ENCODE results near the gene DENND6B. TPM values are rescaled to one million over a fixed set of nuclear protein-coding genes. Genes with fewer than 3 reads are reported as not detected.

DENND6B gene
- total RNA-seq, 1 donor from 2014 or later, result 2.7 TPM

- Histone ChIP-seq H3K27ac (no peak overlapping the region), H3K9me3 (no peaks in the 10 kb centered on the region), H3K36me3 (no peaks in the 10 kb centered on the region), H3K4me1 (no peaks in the 10 kb centered on the region), H3K27me3 (no peaks in the 10 kb centered on the region), H3K4me3 (no peak overlapping the region)
- no peak for DNase-seq (ENCODE audit: extremely low spot score in 2 of 2)
- TF ChIP-seq POLR2A (IDR thresholded peaks at IDR 0.05), result no peak
- no peak for TF ChIP-seq CTCF (IDR thresholded peaks at IDR 0.05)
- TF ChIP-seq POLR2AphosphoS5 (IDR thresholded peaks at IDR 0.05; ENCODE audit: insufficient read depth in 1 of 2, low read depth in 1 of 2), result no peak
- intact Hi-C loops (cut with DNase I), result no loop called here
These were observed 8.0 kb downstream of the DENND6B start for GRCh38 chr22:50318698-50319411.

GRCh38 chr22:50318356-50318697 lies 8.5 kb downstream of the DENND6B start:
- H3K4me1 ChIP-seq, result no peaks in the 10 kb centered on the region
- DNase-seq (ENCODE audit: extremely low spot score in 2 of 2), result no peak
- no peak overlapping the region for H3K27ac ChIP-seq
- no peak overlapping the region for H3K4me3 ChIP-seq
- intact Hi-C loops (cut with DNase I), result no loop called here
- no peaks in the 10 kb centered on the region for H3K9me3 ChIP-seq
- H3K27me3 ChIP-seq, result no peaks in the 10 kb centered on the region
- no peaks in the 10 kb centered on the region for H3K36me3 ChIP-seq
- no peak for TF ChIP-seq POLR2AphosphoS5 (IDR thresholded peaks at IDR 0.05; ENCODE audit: insufficient read depth in 1 of 2, low read depth in 1 of 2)
- no peak for TF ChIP-seq POLR2A (IDR thresholded peaks at IDR 0.05)
- TF ChIP-seq CTCF (IDR thresholded peaks at IDR 0.05), result no peak

GRCh38 chr22:50317674-50318073 lies 9.1 kb downstream of the DENND6B start:
- H3K27ac ChIP-seq, result no peak overlapping the region
- no peak for TF ChIP-seq POLR2AphosphoS5 (IDR thresholded peaks at IDR 0.05; ENCODE audit: insufficient read depth in 1 of 2, low read depth in 1 of 2)
- no peak for TF ChIP-seq POLR2A (IDR thresholded peaks at IDR 0.05)
- no peak for TF ChIP-seq CTCF (IDR thresholded peaks at IDR 0.05)
- H3K36me3 ChIP-seq, result no peaks in the 10 kb centered on the region
- no peak overlapping the region for H3K4me3 ChIP-seq
- H3K9me3 ChIP-seq, result no peaks in the 10 kb centered on the region
- intact Hi-C loops (cut with DNase I), result no loop called here
- H3K4me1 ChIP-seq, result no peaks in the 10 kb centered on the region
- no peak for DNase-seq (ENCODE audit: extremely low spot score in 2 of 2)
- no peaks in the 10 kb centered on the region for H3K27me3 ChIP-seq

- H3K27me3 ChIP-seq, result no peaks in the 10 kb centered on the region
- no peaks in the 10 kb centered on the region for H3K36me3 ChIP-seq
- no peak for DNase-seq (ENCODE audit: extremely low spot score in 2 of 2)
- TF ChIP-seq CTCF (IDR thresholded peaks at IDR 0.05) (no peak), POLR2A (IDR thresholded peaks at IDR 0.05) (no peak)
- H3K4me1 ChIP-seq, result no peaks in the 10 kb centered on the region
- intact Hi-C loops (cut with DNase I), result no loop called here
- no peak overlapping the region for H3K4me3 ChIP-seq
- no peaks in the 10 kb centered on the region for H3K9me3 ChIP-seq
- H3K27ac ChIP-seq, result no peak overlapping the region
These were observed 9.6 kb downstream of the DENND6B start for GRCh38 chr22:50317178-50317577.

GRCh38 chr22:50316114-50317065 lies 10.4 kb downstream of the DENND6B start:
- H3K27me3 ChIP-seq, result no peaks in the 10 kb centered on the region
- H3K27ac ChIP-seq, result no peak overlapping the region
- no peaks in the 10 kb centered on the region for H3K9me3 ChIP-seq
- H3K4me3 ChIP-seq, result no peak overlapping the region
- H3K36me3 ChIP-seq, result no peaks in the 10 kb centered on the region
- no peaks in the 10 kb centered on the region for H3K4me1 ChIP-seq
- no peak for TF ChIP-seq POLR2A (IDR thresholded peaks at IDR 0.05)
- TF ChIP-seq POLR2AphosphoS5 (IDR thresholded peaks at IDR 0.05; ENCODE audit: insufficient read depth in 1 of 2, low read depth in 1 of 2), result no peak
- TF ChIP-seq CTCF (IDR thresholded peaks at IDR 0.05), result no peak
- intact Hi-C loops (cut with DNase I), result no loop called here
- no peak for DNase-seq (ENCODE audit: extremely low spot score in 2 of 2)

Measured in vagina (tissue), 2 donors.